Islet precursor cell (in vitro differentiated cells): ENCODE results near the gene CTU2.

Experiments
- DNase-seq: peaks from one replicate; pipeline ENCODE4 v3.0.0-alpha.2; 2018

The CTU2 gene

DNA sequence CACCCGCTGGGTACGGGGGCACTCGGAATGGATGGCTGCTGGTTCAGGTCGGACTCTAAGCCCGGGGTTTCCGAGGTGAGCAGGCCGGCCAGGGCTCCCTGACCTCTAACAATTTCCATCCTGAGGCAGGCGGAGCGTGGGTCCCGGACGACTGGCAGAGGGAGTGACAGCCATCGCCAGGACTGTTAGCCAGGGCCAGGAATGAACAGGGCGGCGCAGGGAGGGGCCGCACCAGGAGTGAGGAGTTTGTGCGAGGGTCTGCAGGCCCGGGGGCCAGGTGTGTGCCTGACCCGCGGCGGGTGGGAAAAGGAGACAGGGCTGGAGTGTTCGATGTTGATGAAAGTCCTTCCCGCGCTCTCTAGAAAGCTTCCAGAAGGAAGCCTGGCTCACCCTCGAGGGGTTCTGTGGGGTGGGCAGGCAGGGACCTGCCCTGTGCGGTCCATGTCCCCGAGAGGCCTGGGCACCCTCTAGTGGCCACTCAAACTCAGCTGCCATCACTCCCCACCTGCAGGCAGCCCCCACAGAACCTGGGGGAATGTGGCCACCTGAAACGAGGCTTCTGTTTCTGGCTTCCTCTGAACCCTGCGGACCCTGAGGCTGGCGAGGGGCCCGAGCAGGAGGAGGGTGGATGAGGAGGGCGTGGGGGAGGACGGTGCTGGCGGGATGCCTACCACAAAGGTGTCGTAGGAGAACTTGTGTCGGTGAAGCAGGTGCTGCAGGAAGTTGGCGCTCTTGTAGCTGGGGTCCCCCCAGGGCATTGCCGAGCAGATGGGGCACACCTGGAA, 8.3 kb upstream of the CTU2 start:
- no peak for DNase-seq

DNA sequence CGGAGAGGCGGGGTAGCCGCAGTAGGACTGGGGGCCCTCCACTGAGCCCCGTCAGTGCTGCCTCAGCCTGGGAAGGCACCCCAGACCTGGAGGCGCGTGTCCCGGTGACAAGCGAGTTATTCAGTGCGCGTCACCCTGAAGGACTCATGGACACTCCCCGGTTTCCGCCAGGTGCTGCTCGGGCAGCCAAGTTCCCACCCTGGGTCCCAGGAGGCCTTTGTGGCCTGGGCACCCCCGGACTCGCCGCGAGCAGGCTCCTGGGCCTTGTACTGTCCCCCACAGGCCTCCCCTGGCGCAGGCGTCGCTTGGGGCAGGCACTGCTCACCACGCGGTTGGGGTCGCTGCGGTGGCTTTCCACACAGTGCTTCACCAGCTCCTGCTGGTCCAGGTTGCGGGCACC, 7.7 kb upstream of the CTU2 start:
- DNase-seq, result no peak

DNA sequence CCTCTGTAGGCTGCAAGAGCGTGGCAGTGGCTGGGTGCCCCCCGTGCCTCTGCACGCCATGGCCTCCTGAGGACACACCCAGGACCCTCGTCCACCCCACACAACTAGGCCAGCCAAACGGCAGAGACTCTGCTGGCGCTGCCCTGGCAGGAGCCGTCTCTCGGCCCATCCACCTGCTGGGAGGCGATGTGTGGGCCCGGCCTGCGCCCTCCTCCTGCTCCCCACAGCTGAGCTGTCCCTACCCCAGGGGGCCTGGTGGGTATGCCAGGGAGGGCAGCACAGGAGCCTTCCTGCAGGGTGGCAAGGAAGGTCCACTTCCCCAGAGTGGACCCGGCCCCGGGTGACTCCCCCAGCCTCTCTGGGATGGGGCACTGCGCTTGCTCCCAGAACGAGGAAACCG, 7.1 kb upstream of the CTU2 start:
- no peak for DNase-seq

DNA sequence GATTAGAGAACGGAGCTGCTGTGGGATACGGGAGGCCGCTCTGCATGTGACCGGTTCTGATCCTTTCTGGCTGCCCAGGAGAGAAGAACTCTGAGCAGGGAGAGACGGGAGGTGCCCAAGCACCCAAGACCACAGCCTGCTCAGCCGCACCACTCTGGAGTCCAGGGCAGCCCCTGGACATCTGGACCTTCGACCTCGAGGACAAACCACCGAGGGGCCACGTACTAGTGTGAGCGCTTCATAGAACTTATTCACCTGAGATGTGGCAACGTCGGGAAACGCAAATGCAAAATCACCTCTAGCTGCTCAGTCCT, 6.0 kb upstream of the CTU2 start:
- no peak for DNase-seq

DNA sequence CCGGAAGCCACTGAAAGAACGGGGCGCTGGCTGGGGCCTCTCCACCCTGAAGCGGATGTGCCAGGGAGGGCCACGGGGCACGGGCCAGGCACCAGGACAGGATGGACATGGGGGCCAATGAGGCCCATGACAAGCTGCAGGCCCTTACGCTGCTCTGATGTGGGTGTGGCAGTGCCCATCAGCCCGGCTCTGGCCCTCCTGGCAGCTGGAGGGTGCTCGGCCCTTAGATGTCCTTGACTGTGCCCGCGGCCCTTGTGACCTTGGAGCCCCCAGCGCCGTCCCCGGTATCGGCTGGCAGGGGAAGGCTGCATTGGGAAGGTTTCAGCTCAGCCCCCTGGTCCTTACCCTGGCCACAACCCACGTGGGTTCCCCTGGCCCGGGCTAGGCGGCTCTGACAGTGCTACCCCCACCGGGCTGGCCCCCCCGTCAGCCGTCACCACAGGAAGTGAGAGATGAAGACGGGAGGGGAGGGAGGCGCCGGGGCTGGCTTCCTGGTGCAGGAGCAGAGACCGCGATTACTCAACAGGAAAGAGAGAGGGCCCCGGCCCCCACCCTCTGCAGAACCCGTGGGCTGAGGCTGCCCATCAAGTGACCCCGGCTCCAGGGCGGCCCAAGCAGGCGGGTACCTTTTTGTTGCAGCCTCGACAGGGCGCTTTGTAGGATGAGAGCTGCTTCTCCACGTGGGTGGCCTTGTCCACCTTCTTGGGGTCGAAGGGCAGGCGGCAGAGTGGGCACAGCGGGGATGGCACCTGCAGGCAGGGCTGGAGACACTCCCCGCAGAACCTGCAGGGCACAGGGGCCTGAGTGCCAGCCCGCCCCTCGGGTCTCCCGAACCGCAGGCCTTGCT, 5.4 kb upstream of the CTU2 start:
- DNase-seq, result no peak

DNA sequence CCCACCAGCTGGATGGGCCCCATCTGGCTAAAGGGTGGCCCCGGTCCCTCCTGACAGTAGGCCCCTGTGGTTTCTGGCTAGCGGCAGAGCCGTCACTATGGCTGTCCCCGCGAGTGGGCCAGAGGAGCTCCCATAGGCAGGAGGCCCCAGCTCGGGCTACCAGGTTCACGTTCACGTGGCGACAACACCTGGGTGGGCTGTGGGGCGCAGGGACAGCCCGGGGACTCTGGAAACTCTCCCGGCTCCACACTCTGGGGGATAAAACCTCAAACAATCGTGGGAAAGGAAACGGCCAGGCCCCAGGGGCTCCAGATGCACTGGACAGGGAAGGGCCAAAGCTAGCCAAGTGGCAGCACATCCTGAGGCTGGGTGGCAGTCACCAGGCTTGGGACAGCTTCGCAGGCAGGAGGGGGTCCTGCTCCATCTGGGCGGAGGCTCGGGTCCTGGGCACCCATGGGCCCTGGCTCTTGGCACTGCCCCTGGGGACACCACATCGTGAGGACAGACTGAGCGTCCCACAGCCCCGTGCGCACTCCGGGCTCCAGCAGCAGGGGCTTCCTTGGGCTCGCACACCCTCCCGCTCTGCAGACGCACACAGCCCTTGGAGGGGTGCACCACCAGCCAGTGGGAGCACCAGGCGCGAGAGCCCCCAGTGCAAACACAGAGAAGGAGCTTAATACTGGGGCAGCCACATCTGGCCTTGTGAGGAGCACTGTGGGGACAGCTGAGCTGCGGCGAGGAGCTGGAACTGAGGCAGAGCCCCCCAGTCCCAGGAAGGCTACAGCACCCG, 4.5 kb upstream of the CTU2 start:
- no peak for DNase-seq

DNA sequence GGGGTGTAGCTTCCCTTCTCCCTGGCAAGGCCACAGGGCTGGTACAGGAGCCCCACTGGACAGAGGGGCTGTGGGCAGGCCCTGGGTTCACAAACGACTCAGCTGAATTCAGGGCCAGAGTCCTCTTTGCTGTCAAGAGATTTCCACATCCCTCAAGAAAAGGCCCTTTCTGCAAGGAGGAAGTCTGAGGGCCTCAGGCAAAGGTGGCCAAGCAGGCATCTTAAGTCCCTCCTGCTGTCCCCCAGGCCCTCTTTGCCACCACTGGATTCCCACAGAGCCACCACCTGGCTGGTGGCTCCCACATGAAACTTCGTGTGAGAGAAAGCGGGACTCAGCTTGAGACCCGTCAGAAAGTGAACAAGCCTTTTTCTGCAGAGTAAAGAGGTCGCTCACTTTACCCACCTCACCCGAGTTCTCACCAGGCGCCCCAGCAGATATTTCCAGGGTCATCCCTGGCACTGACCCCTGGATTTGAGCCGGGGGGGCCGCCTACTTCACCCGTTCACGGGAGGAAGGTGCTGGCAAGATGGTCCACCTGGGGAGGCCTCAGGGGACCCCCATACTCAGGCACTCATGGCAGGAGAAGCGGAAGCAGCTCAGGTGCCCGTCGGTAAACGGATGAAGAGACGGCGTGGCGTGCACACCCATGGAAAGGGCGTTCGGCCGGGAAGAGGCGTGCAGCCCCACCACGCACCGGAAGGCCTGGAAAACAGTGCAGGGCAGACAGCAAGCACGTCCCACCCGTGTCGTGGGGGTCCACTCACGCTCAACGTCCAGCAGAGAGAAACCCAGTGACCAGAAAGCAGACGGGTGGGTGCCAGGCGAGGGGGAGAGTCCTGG, 3.7 kb upstream of the CTU2 start:
- no peak for DNase-seq

DNA sequence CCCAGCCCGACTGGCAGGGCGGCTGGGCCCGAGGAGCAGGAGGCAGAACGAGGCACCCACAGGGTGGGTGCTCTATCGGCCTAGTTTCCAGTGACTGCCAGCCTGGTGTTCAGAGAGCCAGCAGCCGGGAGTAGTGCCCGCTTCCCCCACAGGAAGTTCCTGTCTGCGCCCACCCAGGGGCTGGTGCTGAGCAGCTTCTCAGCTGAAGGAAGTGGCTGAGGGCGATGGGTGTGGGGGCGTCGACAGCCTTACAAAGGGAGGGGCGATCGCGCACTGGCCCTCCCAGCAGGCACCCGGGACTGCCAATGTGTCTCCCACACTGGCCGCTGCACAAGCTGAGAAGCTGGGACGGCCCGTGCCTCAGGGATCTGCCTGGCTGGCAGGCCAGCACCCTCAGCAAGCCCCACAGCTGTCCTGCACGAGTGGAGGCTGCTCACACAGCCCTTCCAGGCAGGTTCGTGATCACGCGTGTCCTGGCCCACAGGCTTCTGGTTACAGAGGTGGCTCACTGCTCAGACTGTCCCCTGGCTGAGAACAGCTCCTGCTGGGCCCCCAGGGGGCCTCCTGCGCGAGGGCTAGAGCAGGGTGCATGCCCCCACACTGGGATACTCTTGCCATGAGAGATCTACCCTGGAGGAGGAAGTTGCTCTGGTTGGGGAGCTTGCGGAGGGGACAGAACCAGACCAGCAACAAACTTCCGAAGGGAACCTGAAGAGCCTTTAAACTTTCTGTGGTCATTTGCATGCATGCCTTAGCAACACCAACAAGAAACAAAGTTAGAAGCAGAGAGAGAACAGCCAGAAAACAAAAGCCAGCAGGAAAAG, 2.6 kb upstream of the CTU2 start:
- no peak for DNase-seq

DNA sequence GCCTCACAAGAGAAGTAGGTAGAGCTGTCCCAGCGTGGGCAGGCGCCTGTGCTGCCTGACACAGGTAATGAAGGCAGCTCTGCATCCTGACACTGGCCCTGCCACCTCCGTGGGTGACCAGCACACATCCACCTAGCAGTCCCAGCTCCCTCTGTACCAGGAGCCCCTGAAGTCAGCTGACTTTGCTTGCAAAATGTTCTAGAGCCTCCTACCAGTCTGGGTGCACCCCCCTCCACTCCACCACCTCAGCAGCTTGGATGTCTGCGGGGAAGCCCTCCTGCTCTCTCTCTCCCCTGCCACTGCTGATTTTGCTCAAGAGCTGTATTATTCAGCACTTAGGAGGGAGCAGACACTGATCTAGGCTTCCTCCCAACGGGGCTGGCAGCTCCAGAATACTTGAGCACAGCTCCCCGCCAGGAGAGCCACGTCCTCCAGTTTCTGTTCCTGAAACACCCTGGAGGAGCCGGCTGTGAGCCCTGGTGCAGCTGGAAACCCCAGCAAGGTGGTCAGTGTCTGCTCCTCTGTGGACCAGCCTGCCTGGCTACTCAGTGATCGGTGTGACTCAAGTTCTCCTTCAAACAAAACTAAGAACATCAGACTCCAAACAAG, 1.1 kb upstream of the CTU2 start:
- DNase-seq, result no peak

DNA sequence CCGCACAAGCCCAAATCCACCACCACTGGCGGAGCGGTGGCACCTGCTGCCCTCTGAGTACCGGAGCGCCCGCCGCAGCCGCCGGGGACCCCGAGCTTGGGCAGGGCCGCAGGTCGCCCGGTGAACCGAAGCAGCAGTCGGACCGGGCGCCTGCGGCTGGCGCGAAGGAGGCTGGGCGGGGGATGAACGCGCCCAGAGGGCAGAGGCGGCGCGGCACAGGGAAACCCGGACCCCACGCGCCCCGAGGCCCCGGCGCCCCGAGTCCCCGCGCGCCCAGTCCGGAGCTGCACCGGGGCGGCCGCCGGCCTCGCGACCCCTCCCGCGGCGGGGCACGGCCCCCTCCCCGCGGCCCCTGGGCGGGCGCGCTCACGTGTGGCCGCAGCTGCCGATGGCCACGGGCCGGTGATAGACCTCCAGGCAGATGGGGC, 488 bp upstream of the CTU2 start:
- DNase-seq, result no peak

DNA sequence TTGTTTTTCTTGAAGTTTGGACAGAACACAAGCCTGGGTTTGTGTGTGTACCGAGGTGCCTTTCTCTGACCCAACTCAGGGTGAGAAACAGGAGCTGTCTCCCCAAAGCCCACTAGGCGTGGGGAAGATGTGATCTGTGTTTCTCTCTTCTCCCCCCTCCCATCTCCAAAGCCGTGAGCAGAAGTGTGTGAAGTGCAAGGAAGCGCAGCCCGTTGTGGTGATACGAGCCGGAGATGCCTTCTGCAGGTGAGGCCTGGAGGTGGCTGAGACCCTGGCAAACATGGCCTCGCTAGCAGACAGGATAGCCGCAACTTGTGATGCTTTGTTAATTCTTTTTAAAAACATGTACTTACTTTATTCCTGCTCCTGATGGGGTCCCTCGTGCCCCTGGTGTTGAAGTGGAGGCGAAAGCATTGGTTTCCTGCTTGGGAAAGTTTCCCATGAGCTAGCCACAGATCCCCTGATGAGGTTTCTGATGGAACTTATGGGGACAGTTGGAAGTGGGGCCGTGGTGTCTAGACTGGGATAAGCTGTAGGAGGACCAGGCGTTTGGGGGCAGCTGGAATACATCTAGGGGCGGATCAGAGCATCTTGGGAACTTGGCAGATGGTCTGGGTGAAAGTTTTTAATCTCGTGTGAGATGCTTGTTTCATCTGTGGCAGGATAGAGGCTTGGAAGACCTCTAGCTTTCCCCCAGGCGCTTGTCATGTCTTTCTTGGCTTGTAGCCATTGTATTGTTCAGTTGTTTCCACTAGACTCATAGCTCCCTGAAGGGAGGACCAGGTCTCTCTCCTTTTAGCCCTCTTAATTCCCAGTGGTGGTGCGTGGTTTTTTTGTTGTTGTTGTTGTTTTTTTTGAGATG, 893 bp downstream of the CTU2 start:
- DNase-seq, result no peak

DNA sequence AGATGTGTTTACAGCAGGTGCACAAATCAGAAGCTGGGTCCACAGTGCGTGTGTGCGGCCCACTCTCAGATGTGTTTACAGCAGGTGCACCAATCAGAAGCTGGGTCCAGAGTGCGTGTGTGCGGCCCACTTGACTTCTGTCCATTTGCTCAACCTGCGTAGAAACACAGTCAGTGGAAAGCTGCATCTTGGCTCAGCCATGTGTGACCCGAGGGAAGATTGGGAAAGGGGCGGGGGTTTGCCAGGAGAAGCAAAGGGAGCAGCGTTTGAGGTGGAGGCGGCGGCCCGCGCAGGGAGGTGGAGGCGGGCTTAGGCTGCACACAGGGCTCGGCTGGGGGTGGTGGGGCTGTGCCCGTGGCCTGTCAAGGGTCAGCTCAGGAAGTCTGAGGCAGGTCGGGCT, 4.3 kb downstream of the CTU2 start:
- DNase-seq, result no peak

DNA sequence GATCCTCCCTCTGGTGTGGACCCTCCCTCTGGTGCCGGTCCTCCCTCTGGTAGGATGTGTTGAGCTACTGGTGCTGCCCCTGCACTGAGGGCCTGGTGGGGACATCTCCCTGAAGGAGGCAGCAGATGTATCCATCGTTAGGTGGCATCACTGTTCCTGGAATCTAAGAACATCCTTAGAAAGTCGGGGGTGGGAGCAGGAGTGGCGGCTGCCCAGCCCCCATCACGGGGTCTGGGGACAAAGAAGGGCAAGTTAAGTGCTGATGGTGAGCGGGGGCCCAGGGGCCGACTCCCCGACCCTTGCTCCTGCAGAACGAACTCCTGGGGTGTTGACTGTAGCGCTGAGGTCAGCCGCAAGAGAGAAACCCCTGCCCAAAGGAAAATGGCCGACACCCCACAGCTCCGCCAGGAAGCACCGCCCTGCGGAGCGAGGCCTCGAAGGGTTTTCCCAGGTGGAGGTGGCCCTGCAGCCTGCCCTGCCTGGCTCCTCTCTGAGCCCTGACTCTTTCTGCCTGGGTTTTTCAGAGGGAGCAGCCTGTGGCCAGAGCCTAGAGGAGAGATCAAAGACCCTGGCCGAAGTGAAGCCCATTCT, 5.5 kb downstream of the CTU2 start:
- no peak for DNase-seq

DNA sequence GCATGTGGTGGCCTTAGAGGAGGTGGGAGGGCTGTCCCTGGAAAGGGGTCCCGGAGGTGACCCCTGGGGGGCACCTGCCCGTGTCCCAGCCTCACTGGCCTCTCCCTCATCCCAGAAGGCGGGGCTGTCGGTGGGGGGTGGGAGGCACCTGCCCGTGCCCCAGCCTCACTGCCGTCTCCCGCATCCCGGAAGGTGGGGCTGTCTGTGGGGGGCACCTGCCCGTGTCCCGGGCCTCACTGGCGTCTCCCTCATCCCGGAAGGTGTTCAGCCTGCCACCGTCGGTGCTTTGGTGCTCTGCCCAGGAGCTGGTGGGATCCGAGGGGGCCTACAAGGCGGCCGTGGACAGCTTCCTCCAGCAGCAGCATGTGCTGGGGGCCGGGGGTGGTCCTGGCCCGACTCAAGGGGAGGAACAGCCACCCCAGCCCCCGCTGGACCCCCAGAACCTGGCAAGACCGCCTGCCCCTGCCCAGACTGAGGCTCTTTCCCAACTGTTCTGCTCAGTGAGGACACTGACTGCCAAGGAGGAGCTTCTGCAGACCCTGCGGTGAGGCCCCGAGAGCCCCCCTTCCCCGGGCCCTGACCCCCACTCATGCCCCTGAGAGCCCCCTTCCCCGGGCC, 6.2 kb downstream of the CTU2 start:
- no peak for DNase-seq

DNA sequence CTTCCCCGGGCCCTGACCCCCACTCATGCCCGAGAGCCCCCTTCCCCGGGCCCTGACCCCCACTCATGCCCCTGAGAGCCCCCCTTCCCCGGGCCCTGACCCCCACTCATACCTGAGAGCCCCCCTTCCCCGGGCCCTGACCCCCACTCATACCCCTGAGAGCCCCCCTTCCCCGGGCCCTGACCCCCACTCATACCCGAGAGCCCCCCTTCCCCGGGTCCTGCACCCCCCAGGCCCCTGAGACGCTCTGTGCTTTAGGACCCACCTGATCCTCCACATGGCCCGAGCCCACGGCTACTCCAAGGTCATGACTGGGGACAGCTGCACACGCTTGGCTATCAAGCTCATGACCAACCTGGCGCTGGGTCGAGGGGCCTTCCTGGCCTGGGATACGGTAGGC, 6.8 kb downstream of the CTU2 start:
- DNase-seq, result no peak

DNA sequence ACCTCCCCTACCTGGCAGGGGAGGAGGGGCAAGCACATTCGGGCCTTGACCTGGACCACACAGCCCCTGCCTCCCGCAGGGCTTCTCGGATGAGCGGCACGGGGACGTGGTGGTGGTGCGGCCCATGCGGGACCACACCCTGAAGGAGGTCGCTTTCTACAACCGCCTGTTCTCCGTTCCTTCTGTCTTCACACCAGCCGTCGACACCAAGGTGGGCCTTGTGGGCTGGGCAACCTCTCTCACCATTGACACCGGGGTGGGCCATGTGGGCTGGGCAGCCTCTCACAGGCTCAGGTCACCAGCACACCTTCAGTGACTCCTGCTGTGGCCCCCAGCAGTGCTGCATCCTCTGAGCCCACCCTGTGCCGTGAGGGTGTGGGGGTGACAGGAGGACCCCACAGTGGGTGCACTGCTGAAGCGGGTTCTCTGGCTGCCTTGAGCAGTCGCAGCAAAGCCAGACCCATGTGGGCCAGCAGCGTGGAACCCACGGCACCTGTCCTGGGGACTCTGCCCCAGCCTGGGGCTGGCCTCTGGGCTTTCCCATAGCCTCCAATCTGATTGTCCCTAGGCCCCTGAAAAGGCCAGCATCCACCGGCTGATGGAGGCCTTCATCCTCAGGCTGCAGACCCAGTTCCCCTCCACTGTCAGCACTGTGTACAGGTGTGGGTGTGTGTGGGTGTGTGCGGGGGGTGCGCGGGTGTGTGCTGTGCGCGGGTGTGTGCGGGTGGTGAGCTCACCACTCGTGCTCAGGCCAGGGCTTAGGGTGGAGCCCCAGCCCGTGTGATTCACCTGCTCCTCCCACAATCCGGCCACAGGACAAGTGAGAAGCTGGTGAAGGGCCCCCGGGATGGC, 7.5 kb downstream of the CTU2 start:
- no peak for DNase-seq

DNA sequence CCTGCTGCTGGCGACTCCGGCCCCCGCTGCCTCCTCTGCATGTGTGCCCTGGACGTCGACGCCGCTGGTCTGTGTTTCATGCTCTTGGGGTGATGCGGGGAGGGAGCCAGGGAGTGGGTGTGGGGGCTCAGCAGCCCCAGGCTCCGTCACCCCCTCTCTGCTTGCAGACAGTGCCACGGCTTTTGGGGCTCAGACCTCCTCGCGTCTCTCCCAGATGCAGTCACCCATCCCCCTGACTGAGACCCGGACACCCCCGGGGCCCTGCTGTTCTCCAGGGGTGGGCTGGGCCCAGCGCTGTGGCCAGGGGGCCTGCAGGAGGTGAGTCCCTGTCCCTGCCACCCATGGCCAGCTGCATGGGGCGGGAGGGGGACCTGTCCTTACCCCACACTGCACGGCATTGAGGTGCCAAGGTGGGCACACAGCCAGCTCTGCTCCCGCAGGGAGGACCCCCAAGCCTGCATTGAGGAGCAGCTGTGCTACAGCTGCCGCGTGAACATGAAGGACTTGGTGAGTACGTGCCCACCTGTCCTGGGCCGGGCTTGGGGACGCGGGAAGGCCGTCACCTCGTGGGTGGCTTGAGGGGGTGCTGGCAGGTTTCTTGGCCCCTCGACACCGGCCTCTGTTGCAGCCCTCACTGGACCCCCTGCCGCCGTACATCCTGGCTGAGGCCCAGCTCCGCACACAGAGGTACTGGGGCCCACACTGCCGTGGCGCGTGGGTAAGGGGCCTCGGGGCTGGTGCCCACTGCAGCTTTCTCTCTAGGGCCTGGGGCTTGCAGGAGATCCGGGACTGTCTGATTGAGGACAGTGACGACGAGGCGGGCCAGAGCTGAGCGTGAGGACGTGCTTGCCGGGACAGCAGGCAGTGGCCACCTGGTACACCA, 8.4 kb downstream of the CTU2 start:
- no peak for DNase-seq
